Skin epidermis (tissue), 12 donors: ENCODE measurements around the gene MRPS17.

Experiments
- H3K27ac ChIP-seq, 21 experiments: fragments of 200-600 bp; sonication (generic) in 11 of 21; one replicate each; pipeline ENCODE4 v1.5.0; 2020; ENCODE audit warnings: mild to moderate bottlenecking in 3 of 21, inconsistent platforms in 2 of 21, moderate library complexity in 2 of 21
- H3K4me3 ChIP-seq, 7 experiments: fragments of 200-600 bp; sonication (generic) in 2 of 7; one replicate each; pipeline ENCODE4 v1.5.0; 2020; ENCODE audit warnings: inconsistent platforms in 2 of 7, mild to moderate bottlenecking in 2 of 7, moderate library complexity in 1 of 7

The MRPS17 gene

DNA sequence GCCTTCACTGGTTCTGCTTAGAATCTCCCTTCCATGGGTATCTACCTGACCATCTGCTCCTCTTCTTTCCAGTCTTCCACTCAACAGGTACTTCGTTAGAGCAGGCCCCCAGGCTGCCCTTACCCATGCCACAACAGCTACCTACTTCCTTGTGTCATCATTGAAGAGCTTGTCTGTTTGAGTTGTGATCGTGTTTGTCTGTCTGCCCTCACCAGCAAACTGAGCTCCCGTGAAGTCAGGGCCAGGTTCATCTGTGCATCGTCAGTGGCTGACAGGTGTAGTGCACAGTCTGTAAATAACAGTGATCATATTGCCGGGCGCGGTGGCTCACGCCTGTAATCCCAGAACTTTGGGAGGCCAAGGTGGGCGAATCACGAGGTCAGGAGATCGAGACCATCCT, 17.7 kb downstream of the MRPS17 start:
- H3K27ac ChIP-seq = no peak overlapping the region

DNA sequence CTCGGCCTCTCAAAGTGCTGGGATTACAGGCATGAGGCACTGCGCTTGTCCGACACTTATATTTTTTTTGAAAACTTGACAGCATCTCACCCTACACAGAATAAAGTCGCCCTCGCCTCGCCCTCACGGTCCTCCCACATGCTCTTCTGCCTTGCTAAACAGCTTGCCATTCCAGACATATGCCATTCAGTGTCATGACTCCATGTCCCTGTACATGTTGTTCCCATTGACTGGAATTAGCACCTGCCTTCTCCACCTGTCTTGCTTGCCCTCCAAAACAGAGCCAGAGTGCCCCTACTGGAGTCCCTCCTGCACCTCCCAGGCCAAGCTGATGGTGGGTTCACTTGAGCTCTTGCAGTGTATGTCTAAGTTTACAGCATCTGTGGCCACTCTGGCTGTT, 18.9 kb downstream of the MRPS17 start:
- Histone ChIP-seq H3K27ac (peak overlapping the region in 1 of 21 experiments; percentile 26), H3K4me3 (no peak overlapping the region)

More for the DNA sequence above, 17.7 kb downstream of the MRPS17 start:
- no peak overlapping the region for H3K4me3 ChIP-seq

DNA sequence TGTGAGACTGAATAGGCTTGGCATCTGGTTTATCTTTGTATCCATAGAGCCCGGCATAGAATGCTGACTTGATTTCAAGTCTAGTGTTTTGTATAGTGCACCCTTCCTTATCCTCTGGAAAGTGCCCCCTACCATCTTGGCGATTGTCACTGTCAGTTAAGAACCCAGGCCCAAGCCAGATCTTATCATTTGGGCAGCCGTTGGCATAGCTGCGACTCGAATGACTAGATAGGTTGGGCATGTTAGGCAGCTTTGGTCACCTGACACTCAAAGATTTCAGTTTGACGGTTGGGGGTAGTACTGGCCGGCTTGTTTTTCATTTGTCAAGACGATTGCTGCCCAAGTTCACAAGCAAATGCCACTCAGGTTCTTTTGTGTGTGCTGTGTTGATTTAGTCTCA, 19.3 kb downstream of the MRPS17 start:
- no peak overlapping the region for H3K4me3 ChIP-seq
- H3K27ac ChIP-seq = peak overlapping the region in 1 of 21 experiments; percentile 26

DNA sequence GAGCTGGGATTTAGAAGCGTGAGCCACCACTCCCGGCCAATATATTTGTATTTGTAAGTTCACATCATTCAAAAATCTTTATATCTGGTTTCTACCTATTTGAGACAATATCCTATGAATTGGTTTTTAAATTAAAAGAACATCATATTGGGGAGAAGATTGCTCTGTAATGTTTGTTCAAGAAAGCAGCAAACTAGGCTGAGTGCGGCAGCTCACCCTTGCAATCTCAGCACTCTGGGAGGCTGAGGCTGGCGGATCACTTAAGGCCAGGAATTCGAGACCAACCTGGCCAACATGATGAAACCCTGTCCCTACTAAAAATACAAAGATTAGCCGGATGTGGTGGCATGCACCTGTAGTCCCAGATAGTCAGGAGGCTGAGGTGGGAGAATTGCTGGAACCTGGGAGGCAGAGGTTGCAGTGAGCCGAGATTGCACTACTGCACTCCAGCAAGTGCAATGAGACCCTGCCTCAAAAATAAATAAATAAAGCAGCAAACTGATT, 22.1 kb downstream of the MRPS17 start:
- no peak overlapping the region for H3K4me3 ChIP-seq
- no peak overlapping the region for H3K27ac ChIP-seq

DNA sequence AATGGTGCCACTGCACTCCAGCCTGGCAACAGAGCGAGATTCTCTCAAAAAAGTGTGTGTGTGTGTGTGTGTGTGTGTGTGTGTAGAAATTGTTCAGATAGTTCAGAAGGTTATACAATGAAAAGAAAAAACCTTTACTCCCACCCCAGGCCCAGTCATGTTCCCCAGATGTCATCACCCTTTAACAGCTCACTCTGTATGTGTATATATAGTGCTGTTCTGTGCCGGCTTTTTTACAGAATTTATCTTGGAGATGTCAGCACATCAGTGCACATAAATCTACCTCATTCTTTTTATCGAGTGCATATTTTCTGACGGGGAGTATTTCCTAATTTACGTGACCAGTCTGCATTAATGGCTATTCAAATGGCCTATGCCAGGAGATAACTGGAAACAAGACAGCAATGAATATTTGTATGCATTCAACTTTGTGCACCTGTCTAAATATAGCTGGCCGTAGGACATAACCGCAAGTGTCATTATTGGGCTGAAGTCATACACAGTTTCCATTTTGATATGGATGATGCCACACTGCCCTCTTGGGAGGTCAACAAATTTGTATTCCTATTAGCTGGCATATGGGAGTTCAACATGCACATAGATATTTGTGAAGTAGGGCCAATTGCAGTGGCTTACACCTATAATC, 24.4 kb downstream of the MRPS17 start:
- Histone ChIP-seq H3K27ac (no peak overlapping the region), H3K4me3 (no peak overlapping the region)

DNA sequence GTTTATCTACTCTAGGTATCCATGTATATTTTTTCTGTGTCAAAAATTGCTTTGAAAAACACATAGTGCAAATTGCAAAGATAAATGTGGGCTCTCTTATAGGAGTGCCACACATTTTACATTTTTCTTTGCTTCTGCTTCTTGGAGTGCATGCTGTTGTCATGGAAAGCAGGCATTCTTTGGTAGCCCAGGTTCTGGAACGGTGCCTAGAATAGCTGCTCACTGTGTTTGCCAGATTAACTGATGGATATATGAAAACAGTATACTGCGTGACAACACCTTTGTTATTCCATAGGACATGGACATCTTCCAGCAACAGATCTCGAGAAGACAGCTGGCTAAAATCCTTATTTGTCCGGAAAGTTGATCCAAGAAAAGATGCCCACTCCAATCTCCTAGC, 26.2 kb downstream of the MRPS17 start:
- H3K27ac ChIP-seq = no peak overlapping the region
- H3K4me3 ChIP-seq = no peak overlapping the region

DNA sequence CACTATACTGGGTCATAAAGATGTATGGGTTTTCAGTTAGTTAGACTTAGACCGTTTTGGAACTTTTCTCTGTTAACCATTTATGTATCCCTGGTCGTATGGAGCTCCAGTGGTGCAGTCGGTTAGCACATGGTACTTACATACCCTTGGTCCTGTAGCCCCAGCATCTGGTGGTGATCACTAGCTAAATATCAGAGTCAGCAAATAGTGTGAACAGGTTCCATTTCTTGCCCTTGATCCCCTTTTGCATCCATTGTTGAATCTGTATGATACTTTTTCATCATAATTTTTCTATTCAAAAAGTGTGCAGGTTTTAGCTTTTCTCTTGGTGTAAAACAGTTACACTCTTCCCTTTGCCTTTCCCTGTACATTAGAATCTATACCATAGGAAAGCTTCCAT, 28.6 kb downstream of the MRPS17 start:
- Histone ChIP-seq H3K27ac (no peak overlapping the region), H3K4me3 (no peak overlapping the region)

DNA sequence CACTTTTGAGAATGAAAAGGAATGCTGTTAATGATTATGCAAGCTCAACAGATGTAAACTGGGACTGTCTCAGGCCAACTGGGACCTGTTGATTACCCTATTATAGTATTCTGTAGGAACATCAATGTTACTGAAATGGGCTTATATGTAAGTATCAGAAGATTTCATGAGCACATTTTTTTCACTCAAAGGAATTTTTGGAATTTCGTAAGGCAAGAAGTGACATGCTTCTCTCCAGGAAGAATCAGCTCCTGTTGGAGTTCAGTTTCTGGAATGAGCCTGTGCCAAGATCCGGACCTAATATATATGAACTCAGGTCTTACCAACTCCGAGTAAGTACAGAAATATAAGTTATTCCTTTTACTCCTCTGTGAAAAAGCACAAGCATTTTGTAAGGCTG, 31.9 kb downstream of the MRPS17 start:
- H3K27ac ChIP-seq = no peak overlapping the region
- H3K4me3 ChIP-seq = no peak overlapping the region

DNA sequence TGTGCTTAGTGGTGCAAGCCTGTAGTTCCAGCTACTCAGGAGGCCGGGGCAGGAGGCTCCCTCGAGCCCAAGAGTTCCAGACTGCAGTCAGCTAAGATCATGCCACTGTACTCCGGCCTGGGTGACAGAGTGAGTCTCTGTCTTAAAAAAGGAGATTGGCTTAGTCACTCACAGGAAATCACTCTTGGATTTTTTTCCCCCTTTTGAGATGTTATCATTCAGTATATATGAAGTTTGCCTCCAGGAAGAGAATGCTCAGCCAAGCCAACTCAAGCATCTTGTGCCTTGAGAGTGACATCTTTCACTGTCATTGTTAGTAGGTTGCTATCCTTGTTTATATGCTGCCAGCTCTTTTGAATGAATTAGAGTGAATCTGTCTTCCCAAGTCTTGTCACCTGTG, 40.7 kb downstream of the MRPS17 start:
- Histone ChIP-seq H3K27ac (no peak overlapping the region), H3K4me3 (no peak overlapping the region)

DNA sequence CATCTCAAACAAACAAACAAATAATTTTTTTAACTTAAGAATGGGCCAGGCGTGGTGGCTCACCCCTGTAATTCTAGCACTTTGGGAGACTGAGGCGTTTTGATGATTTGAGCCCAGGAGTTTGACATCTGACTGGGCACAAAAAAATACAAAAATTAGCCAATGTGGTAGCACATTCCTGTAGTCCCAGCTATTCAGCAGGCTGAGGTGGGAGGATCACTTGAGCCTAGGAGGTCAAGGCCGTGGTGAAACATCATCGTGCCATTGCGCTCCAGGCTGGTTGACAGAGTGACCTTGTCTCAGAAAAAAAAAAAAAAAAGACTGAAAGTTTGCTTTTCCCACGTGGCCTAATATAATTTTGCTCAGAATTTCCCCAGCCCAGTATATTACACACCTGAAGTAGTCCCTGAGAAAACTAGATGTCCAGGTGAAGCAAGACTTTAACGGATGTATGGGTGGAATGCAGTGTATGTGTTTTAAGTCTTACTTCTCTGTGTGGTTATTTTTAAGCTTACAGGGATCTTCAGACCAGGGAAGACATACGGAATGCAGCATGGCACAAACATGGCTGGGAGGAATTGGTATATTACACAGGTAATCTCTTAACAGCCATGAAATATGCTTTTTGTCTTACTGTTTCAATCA, 45.3 kb downstream of the MRPS17 start:
- Histone ChIP-seq H3K27ac (no peak overlapping the region), H3K4me3 (no peak overlapping the region)

DNA sequence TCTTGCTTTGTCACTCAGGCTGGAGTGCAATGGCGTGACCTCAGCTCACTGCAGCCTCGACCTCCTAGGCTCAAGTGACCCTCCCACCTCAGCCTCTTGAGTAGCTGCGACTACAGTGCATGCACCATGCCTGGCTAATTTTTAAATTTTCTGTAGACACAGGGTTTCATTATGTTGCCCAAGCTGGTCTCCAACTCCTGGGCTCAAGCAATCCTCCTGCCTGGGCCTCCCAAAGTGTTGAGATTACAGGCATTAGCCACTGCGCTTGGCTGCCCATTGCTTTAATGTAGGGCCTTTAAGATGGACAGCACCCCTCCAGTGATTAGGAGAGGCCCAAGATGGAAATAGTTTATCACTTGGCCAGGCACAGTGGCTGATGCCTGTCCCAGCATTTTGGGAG, 52.1 kb downstream of the MRPS17 start:
- H3K4me3 ChIP-seq = no peak overlapping the region
- no peak overlapping the region for H3K27ac ChIP-seq
